IMR-90 (cell line): Measurements from ENCODE around the gene ANKRD42. TPM values are rescaled to one million over a fixed set of nuclear protein-coding genes. Genes with fewer than 3 reads are reported as not detected.

Source experiments
- ATAC-seq: fragments of 200-7000 bp; cut with Tn5 transposase; 2 replicates; pipeline ENCODE4 v1.9.1; 2020; ENCODE audit warnings: low read depth, mild to moderate bottlenecking, moderate library complexity
- BruUV-seq: library from RNA; stranded (reverse); fragments of 400-500 nt; replicated peaks from 2 replicates; lab custom pipeline; 2021; lab: Mats Ljungman, UMichigan
- CTCF ChIA-PET: fragments of 300-600 bp; formaldehyde crosslinking; extraction: SDS; loops from one replicate; lab custom pipeline; 2021; ENCODE audit warnings: antibody characterized with exemption; lab: Yijun Ruan, JAX
- POLR2A ChIA-PET: fragments of 300-600 bp; sonication (Branson Sonifier 250); formaldehyde crosslinking; loops from one replicate; lab custom pipeline; 2022; ENCODE audit warnings: antibody characterized with exemption; ENCODE audit not compliant: unreplicated experiment; lab: Charles Lee
- DNase-seq: peaks from one replicate; pipeline ENCODE4 v3.0.0; 2013
- H2AFZ ChIP-seq: replicated peaks from 2 replicates; pipeline ENCODE3; 2013; ENCODE audit warnings: low read length, mild to moderate bottlenecking; ENCODE audit not compliant: poor library complexity
- H2AK5ac ChIP-seq: 2 replicates; pipeline ENCODE4 v1.6.1; 2013; ENCODE audit warnings: low read depth, low read length, inconsistent platforms
- H2AK9ac ChIP-seq: replicated peaks from 2 replicates; pipeline ENCODE3; 2013; ENCODE audit warnings: mild to moderate bottlenecking, low read depth, low read length, moderate library complexity; ENCODE audit not compliant: poor library complexity
- H2BK120ac ChIP-seq: 2 replicates; pipeline ENCODE4 v1.6.1; 2013; ENCODE audit warnings: low read depth, low read length, inconsistent platforms
- H2BK15ac ChIP-seq: 3 replicates; pipeline ENCODE4 v1.6.1; 2013; ENCODE audit warnings: low read depth, low read length, inconsistent platforms
- H2BK20ac ChIP-seq: 2 replicates; pipeline ENCODE4 v1.6.1; 2013; ENCODE audit warnings: low read depth, mild to moderate bottlenecking, inconsistent platforms, low read length, moderate library complexity
- H2BK5ac ChIP-seq: 2 replicates; pipeline ENCODE4 v1.6.1; 2013; ENCODE audit warnings: mild to moderate bottlenecking, low read depth, low read length, inconsistent platforms; ENCODE audit not compliant: poor library complexity, severe bottlenecking
- H3K14ac ChIP-seq: replicated peaks from 2 replicates; pipeline ENCODE4 v1.6.1; 2013; ENCODE audit warnings: low read depth, low read length, inconsistent platforms
- H3K18ac ChIP-seq: 2 replicates; pipeline ENCODE4 v1.6.1; 2013; ENCODE audit warnings: low read depth, low read length, control low read depth
- H3K23ac ChIP-seq: 2 replicates; pipeline ENCODE4 v1.6.1; 2013; ENCODE audit warnings: low read depth, low read length, inconsistent platforms
- H3K27ac ChIP-seq: 2 replicates; pipeline ENCODE4 v1.5.1; 2013; ENCODE audit warnings: mild to moderate bottlenecking, control low read depth, low read length; ENCODE audit not compliant: insufficient read depth
- H3K27me3 ChIP-seq: 2 replicates; pipeline ENCODE4 v1.6.1; 2013; ENCODE audit warnings: low read length; ENCODE audit not compliant: control insufficient read depth, insufficient read depth
- H3K36me3 ChIP-seq: 2 replicates; pipeline ENCODE4 v1.6.1; 2013; ENCODE audit warnings: low read length, mixed read lengths; ENCODE audit not compliant: control insufficient read depth, insufficient read depth
- H3K4ac ChIP-seq: 2 replicates; pipeline ENCODE4 v1.6.1; 2013; ENCODE audit warnings: low read depth, low read length, inconsistent platforms
- H3K4me1 ChIP-seq: 2 replicates; pipeline ENCODE4 v1.6.1; 2013; ENCODE audit warnings: low read length, mixed read lengths; ENCODE audit not compliant: control insufficient read depth, insufficient read depth
- H3K4me2 ChIP-seq: 2 replicates; pipeline ENCODE4 v1.6.1; 2013; ENCODE audit warnings: low read depth, mild to moderate bottlenecking, control low read depth, low read length, moderate library complexity
- H3K4me3 ChIP-seq: 2 replicates; pipeline ENCODE4 v1.5.1; 2013; ENCODE audit warnings: low read depth, mild to moderate bottlenecking, control low read depth, low read length, moderate library complexity; ENCODE audit not compliant: insufficient read depth
- H3K56ac ChIP-seq: 2 replicates; pipeline ENCODE4 v1.6.1; 2013; ENCODE audit warnings: low read length, inconsistent platforms; ENCODE audit not compliant: insufficient read depth; ENCODE audit errors: extremely low read depth
- H3K79me1 ChIP-seq, 2 experiments: 2 replicates each; pipeline ENCODE4 v1.6.1; 2013; ENCODE audit warnings: low read length in 2 of 2, inconsistent platforms in 1 of 2, low read depth in 1 of 2
- H3K9ac ChIP-seq: 2 replicates; pipeline ENCODE4 v1.6.1; 2013; ENCODE audit warnings: low read depth, low read length, control low read depth
- H3K9me1 ChIP-seq: 2 replicates; pipeline ENCODE4 v1.6.1; 2013; ENCODE audit warnings: low read length, inconsistent platforms; ENCODE audit not compliant: insufficient read depth
- H3K9me3 ChIP-seq: 2 replicates; pipeline ENCODE4 v1.6.1; 2013; ENCODE audit warnings: low read length; ENCODE audit not compliant: control insufficient read depth, insufficient read depth
- H4K20me1 ChIP-seq: 2 replicates; pipeline ENCODE4 v1.6.1; 2013; ENCODE audit warnings: low read length, inconsistent platforms; ENCODE audit not compliant: insufficient read depth
- H4K5ac ChIP-seq: 2 replicates; pipeline ENCODE4 v1.6.1; 2013; ENCODE audit warnings: mild to moderate bottlenecking, low read depth, low read length, control low read depth
- H4K8ac ChIP-seq, 2 experiments: 2 replicates each; pipeline ENCODE4 v1.6.1; 2013; ENCODE audit warnings: low read depth in 2 of 2, low read length in 2 of 2, control low read depth in 1 of 2, inconsistent platforms in 1 of 2
- H4K91ac ChIP-seq: 2 replicates; pipeline ENCODE4 v1.6.1; 2013; ENCODE audit warnings: low read depth, low read length, inconsistent platforms; ENCODE audit not compliant: insufficient read depth
- CHD1 ChIP-seq: IDR thresholded peaks from 2 replicates; pipeline ENCODE4 v1.6.1; 2012; ENCODE audit warnings: low read depth, low read length, improper control_type of control experiment
- CTCF ChIP-seq: conservative IDR thresholded peaks from 2 replicates; pipeline ENCODE4 v1.5.1; 2012; ENCODE audit warnings: mild to moderate bottlenecking, low read depth, low read length, improper control_type of control experiment
- MXI1 ChIP-seq: IDR thresholded peaks from 2 replicates; pipeline ENCODE4 v1.6.1; 2012; ENCODE audit warnings: low read depth, mild to moderate bottlenecking, low read length, moderate library complexity, borderline replicate concordance
- POLR2A ChIP-seq: IDR thresholded peaks from 2 replicates; pipeline ENCODE4 v1.6.1; 2012; ENCODE audit warnings: mild to moderate bottlenecking, low read depth, low read length
- RCOR1 ChIP-seq: IDR thresholded peaks from 2 replicates; pipeline ENCODE4 v1.6.1; 2012; ENCODE audit warnings: mild to moderate bottlenecking, low read length, improper control_type of control experiment; ENCODE audit not compliant: insufficient replicate concordance
- WGBS, 2 experiments: methylation state at CpG; one replicate each; pipeline versions ENCODE4 v1.1.5 to v1.1.7; 2013; ENCODE audit warnings: missing lambda C conversion rate in 2 of 2; ENCODE audit not compliant: insufficient read length in 1 of 2; ENCODE audit errors: extremely low coverage in 2 of 2; 5-methylcytosine and 5-hydroxymethylcytosine counted together
- dilution Hi-C: fragments of 300-500 bp; cut with HindIII; formaldehyde crosslinking; loops from one replicate; pipeline ENCODE4 v1.14.3; 2018; ENCODE audit warnings: low sequenced_read_pairs; ENCODE audit not compliant: unreplicated experiment
- in situ Hi-C: fragments of 300-500 bp; cut with MboI; formaldehyde crosslinking; loops from 3 replicates; pipeline ENCODE4 v1.14.3; 2019; ENCODE audit warnings: low sequenced_read_pairs, inconsistent platforms, mixed read lengths
- intact Hi-C: fragments of 100-400 bp; cut with micrococcal nuclease; formaldehyde crosslinking; loops from 2 replicates; pipeline ENCODE4 v1.10.0; 2022
- polyA plus RNA-seq, 3 experiments: library from polyadenylated mRNA; depleted of rRNA; stranded (reverse); fragments of >200 nt; gene quantifications; 2 replicates each; pipeline ENCODE4 v1.2.3, GENCODE V29; 2012; ENCODE audit warnings: low replicate concordance in 1 of 3
- total RNA-seq: library from RNA; depleted of rRNA; stranded (reverse); fragments of >200 nt; gene quantifications from 2 replicates; pipeline ENCODE4 v1.2.3, GENCODE V29; 2012
- TF ChIP-seq, protein P1 (sequence below): fragments of 150-350 bp; IDR thresholded peaks from 2 replicates; pipeline ENCODE4 v1.6.1; 2016; ENCODE audit warnings: low read depth, mild to moderate bottlenecking, low read length, moderate library complexity, borderline replicate concordance

Gene ANKRD42
- total and polyA plus RNA-seq, 2 of the 4 experiments (the other 2 are of a cell fraction), result 5.2 to 5.6 TPM

GRCh38 chr11:83162377-83162776, 31.1 kb upstream of the ANKRD42 start:
- Histone ChIP-seq H3K9me3 (no peaks in the 10 kb centered on the region), H4K91ac (no peak overlapping the region), H3K56ac (no peak overlapping the region), H2BK120ac (no peak overlapping the region), H4K20me1 (peaks cover 48% of the 10 kb centered on the region), H2BK15ac (no peak overlapping the region), H2AK5ac (no peak overlapping the region), H2BK5ac (no peak overlapping the region), H4K5ac (no peak overlapping the region), H2BK20ac (no peak overlapping the region), H2AK9ac (no peak overlapping the region), H2AFZ (no peak overlapping the region), H3K4me1 (peaks cover 3% of the 10 kb centered on the region), H3K4me3 (no peak overlapping the region), H3K79me1 (peaks cover 8 to 40% of the 10 kb centered on the region in 2 experiments; a peak in 3 of 4 replicates), H3K18ac (no peak overlapping the region), H3K23ac (no peak overlapping the region), H3K27me3 (no peaks in the 10 kb centered on the region), H3K27ac (no peak overlapping the region), H3K4me2 (peak overlapping the region; percentile 75; the same call in 1 of the 2 replicates), H3K4ac (no peak overlapping the region), H4K8ac (no peak overlapping the region), H3K14ac (no peak overlapping the region), H3K9ac (no peak overlapping the region), H3K9me1 (peaks cover 6% of the 10 kb centered on the region; the same call in 1 of the 2 replicates), H3K36me3 (peaks cover 20% of the 10 kb centered on the region)
- BruUV-seq, result no TSS peak
- no CpG with 5 or more reads among the region's 2 CpGs for WGBS, 2 experiments
- DNase-seq, result peak; percentile 16
- in situ Hi-C loops, result loop anchor here (10.0 kb wide), 1 partner anchor 258 kb away; the partner anchor contains the start of genes DDIAS and PRCP
- intact Hi-C loops, result no loop called here
- POLR2A ChIA-PET, result no interaction called here
- dilution Hi-C loops, result loop anchor here (25.0 kb wide), 1 partner anchor 100 kb away; the partner anchor contains the start of gene RAB30
- no peak for ATAC-seq
- CTCF ChIA-PET, result no interaction called here
- no peak for TF ChIP-seq MXI1
- TF ChIP-seq POLR2A, result no peak
- no peak for TF ChIP-seq CHD1
- TF ChIP-seq RCOR1, result no peak
- TF ChIP-seq CTCF, result no peak
- TF ChIP-seq, protein P1, sequence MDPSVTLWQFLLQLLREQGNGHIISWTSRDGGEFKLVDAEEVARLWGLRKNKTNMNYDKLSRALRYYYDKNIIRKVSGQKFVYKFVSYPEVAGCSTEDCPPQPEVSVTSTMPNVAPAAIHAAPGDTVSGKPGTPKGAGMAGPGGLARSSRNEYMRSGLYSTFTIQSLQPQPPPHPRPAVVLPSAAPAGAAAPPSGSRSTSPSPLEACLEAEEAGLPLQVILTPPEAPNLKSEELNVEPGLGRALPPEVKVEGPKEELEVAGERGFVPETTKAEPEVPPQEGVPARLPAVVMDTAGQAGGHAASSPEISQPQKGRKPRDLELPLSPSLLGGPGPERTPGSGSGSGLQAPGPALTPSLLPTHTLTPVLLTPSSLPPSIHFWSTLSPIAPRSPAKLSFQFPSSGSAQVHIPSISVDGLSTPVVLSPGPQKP, result no peak
